Suppressor macrophage treated with lipopolysaccharide for 4 hours (primary cell): ENCODE measurements around the gene PEX5L.
A peak's percentile ranks its signal among the peaks of the same experiment; 100 is the strongest.

ENCODE experiments used
- DNase-seq: peaks from one replicate; pipeline ENCODE4 v3.0.0-alpha.2; 2020

PEX5L gene

GRCh38 chr3:179953993-179954870 lies 82.5 kb downstream of the PEX5L start:
- DNase-seq = no peak

- DNase-seq = no peak
Observed at GRCh38 chr3:179950840-179951239, 85.9 kb downstream of the PEX5L start.

DNA sequence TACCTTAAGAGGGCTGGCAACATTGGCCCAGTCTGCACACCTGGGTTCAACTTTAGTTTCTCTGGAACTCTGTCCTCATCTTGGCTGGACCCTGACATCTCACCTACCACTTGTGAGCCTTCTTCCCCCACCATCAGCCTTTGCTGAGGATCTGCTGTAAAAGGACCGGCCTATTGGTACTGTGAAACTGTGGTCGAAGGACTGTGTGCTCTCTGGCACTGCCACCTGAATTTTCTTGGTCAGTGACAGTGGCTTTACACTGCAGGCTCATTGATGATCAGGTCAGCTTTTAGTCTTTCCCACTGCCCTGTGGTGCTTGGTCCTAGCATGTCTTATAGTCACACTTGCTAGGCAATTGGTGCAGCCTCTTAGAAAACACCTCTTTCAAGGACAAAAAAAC lies 86.9 kb downstream of the PEX5L start:
- no peak for DNase-seq

DNA sequence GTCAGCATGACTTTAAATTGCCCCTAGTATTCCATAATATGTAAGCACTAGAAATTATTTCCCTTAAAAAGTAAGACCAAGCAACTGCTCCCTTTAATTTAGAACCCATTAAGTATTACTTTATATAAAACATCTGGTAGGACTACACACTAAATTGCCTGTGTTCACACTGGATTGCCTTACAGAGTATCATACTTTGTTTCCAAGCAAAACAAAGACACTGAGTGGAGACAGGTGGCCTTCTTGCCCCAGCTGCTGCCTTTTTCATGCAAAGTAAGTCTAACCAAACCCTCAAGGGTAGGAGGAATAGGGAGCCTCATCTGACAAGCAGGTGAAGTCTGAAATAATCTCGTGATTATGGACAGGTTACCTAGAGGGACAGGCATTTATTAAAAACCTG lies 87.3 kb downstream of the PEX5L start:
- DNase-seq = no peak

- no peak for DNase-seq
Observed at GRCh38 chr3:179948740-179949139, 88.0 kb downstream of the PEX5L start.

DNA sequence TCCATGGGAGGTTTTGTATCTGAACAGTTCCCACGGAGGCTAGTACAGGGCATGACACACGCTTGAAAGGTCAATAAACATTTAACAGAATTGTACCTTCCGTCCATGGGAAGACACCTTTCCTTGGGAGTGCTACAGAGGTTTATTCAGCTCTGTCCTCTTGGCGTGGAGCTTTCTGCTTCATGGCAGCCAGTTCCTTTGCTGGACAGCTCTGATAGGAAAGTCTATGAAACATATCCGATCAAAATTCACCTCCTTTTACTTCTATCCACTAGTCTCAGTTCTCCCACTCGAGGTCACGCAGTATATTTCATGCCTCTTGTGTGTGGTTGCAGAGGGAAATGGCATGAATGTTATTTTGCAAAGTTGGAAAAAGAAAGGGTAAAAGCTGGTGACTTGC lies 91.2 kb downstream of the PEX5L start:
- DNase-seq = no peak

DNA sequence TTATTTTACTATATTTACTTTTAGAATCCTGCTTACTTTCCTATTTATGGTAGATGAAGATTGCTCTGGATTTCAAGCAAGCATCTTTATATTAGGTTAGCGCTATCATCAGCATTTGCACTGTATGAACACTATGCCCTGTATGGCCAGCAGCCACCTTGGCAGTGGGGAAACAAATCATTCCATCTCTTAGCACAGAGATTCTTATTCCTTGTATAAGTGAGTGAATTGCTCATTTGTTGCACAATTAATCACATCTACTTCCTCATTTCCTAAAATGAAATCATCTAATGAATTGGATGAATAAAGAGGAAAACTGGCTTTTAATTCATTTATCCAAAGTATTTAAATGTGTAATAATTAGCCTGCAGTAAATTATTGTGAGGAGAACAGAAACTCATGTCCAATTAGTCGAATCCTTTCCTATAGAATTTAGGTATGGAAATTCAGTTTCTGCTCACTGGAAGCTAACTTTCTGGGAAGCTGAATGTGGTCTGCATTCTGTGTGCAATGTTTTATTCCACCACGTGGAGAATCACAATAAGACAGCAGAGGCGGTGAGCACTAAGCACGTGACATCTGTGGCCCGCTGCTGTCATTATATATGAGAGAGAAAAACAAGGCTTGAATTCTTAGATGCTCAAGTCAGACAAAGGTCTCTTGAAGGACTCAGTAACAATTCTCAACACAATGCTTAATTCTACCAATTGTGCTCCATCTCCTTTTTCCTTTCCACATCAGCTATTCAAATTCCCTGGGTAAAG lies 93.4 kb downstream of the PEX5L start:
- peak; percentile 23 for DNase-seq

DNA sequence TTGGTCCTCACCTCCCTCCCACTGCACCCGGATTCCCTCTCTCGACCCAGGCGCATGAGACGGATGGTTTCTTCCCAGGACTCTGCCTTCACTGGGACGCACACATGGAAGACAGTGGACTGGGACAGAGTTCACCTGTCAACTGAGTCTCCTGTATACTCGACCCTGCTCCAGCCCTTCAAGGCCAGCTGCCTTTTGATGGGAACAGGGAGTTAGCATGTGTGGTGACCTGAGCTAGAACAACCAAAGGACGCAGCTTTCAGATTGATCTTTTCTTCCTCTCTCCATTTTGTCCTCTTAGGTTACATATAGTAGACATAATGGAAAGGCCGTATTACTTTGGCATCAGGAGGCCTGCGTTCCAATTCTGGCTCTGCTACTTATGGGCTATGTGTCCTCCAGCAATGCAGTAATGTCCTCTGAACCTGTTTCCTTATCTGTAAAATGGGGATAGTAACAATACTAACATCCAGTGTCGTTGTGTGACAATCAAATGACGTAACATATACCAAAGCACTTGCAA lies 94.1 kb downstream of the PEX5L start:
- no peak for DNase-seq

DNA sequence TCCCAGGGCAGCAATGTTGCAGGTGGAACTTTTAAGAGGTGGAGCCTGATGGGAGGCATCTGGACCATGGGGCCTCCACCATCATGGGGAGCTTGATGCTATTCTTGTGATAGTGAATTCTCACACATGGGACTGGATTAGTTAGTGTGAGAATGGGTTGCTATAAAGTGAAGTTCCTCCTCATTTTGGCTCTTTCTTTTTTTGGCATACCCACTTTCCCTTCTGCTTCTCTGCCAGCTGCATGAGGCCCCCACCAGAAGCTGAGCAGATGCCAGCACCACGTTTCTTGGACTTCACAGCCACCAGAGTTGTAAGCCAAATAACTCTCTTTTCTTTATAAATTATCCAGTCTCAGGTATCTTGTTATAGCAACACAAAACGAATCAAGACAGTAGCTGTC lies 101.0 kb downstream of the PEX5L start:
- DNase-seq = no peak

GRCh38 chr3:179933914-179934313 lies 102.8 kb downstream of the PEX5L start:
- no peak for DNase-seq

GRCh38 chr3:179933080-179933479 lies 103.7 kb downstream of the PEX5L start:
- DNase-seq = no peak

- no peak for DNase-seq
Observed at GRCh38 chr3:179932674-179933073, 104.1 kb downstream of the PEX5L start.

GRCh38 chr3:179929091-179929529 lies 107.6 kb downstream of the PEX5L start:
- peak; percentile 59 for DNase-seq

DNA sequence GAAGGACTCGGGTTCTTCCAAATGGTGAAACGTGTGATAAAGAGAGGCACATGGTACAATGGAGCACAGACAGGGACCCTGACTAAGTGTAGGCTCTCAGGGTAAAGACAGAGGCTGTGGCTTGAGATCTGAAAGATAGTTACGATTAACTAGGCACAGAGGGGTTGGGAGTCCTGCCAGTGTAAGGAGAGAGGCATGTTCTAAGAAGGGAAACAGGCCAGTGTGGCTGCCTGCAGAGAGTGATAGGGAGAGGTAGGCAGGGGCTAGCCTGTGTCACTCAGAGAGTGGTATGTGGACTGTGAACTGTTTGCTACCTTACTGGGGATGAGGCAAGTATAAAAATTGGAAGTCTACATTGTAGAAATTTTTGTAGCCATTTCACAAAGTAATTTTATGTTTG lies 109.5 kb downstream of the PEX5L start:
- DNase-seq = no peak

- no peak for DNase-seq
Observed at GRCh38 chr3:179921951-179922350, 114.8 kb downstream of the PEX5L start.

- no peak for DNase-seq
Observed at GRCh38 chr3:179921500-179921899, 115.2 kb downstream of the PEX5L start.

DNA sequence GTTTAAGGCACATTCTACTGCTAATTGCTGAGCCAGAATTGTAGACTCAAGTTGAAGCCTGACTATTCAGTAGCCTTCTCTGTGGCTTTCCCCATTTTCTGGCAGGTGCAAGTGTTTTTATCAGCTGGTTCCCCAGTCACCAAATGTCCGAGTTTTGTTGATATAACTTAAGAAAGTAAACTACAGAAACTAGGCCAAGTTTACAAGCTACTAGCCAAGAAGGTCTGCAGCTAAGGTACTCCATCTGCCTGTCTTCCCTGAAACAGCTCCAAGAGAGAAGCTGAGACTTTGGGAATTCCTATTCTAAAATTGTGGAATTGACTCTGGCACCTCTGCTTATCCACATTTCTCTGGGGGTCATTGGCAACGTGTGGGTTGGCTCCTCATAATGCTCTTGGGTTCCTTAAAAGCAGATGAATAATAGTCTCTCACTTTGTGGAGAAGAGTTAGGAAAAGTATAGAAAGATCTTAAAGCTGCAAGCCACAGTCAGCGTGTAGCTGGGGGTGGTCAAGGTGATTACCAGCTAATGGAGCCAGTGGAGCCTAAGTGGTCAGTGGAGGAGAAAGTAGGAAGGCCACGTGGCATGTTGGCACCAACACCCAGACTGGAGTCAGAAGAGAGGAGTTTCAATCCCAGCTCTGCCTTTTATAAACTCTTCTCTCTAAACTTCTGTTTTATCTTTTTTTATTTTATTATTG lies 128.8 kb downstream of the PEX5L start:
- no peak for DNase-seq

DNA sequence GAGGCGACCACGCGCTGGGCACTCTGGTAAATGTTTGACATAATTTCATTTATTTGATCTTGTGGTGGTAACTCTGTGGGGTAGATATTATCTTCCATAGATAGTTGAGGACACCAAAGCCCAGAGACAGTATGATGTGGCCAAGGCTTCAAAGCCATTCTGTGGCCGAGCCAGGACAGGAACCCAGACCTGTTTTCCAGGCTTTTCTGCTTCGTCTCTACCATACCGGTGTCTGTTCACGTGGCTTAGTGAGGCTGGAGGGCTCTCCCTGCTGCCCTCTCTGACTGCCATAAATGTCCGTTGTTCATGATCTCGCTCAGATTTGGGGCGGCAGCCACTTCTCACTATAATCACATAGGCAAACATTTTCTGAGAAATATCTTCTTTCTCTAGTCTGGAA lies 134.7 kb downstream of the PEX5L start:
- no peak for DNase-seq

DNA sequence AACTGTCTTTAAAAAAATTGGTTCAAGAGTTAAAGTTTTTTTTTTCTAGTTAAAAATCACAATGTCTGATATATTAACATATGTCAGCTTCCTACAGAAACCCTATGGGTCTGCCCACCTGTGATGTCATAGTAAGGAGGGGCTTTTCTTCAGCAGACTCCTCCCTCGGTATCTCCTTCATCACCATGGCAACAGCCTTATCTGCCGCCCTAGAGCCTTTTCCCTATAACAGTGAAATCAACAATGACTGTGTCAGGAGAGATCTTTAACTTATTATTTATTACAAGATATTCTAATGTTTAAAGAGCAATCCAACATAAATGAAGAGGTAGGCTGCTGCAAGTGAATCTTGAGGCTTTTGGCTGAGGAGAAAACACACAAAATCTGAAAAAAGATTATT lies 138.7 kb downstream of the PEX5L start:
- peak; percentile 35 for DNase-seq

DNA sequence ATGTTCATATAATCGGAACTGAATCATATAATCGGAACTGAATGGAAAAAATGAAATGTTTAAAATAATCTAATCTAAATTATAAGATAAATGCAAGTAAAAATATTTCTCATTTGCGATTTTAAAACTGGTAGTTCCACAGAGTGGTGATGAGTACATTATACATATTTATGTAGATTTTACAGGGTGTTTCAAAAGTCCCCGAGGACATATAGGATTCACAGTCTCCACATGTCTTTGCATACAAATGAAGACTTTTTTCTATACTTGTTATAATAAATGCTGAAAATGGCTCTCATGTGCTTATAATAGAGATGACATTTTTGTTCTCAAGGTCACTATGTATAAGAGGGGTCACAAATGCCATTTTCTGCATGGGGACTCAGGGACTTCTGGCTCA lies 139.5 kb downstream of the PEX5L start:
- DNase-seq = no peak

GRCh38 chr3:179896507-179896906 lies 140.2 kb downstream of the PEX5L start:
- no peak for DNase-seq

GRCh38 chr3:179895330-179895729 lies 141.4 kb downstream of the PEX5L start:
- no peak for DNase-seq

- DNase-seq = no peak
Observed at GRCh38 chr3:179887295-179887943, 149.3 kb downstream of the PEX5L start.
